WTC11 (cell line): ENCODE measurements around the gene ANGPTL2. TPM values are rescaled to one million over a fixed set of nuclear protein-coding genes. Genes with fewer than 3 reads are reported as not detected.
A peak's percentile ranks its signal among the peaks of the same experiment; 100 is the strongest.

ENCODE experiments used
- ATAC-seq: fragments of 200-7000 bp; cut with Tn5 transposase; 2 replicates; pipeline ENCODE4 v1.10.0; 2021; ENCODE audit warnings: mild to moderate bottlenecking, moderate library complexity
- CTCF ChIA-PET: fragments of 300-600 bp; sonication (Branson Sonifier 250); formaldehyde crosslinking; loops from one replicate; lab custom pipeline; 2021; ENCODE audit warnings: antibody characterized with exemption; lab: Charles Lee
- POLR2A ChIA-PET: fragments of 350-600 bp; sonication (Branson Sonifier 250); formaldehyde crosslinking; loops from one replicate; lab custom pipeline; 2021; ENCODE audit warnings: antibody characterized with exemption; lab: Charles Lee
- DNase-seq: peaks from one replicate; pipeline ENCODE4 v3.0.0; 2021; ENCODE audit warnings: low spot score
- H3K27ac Mint-ChIP-seq: 2 replicates; pipeline ENCODE4 v1.8.0; 2021; ENCODE audit warnings: mixed read lengths
- H3K27me3 Mint-ChIP-seq: 2 replicates; pipeline ENCODE4 v1.8.0; 2021; ENCODE audit warnings: low read depth, mild to moderate bottlenecking, moderate library complexity, mixed read lengths
- H3K36me3 Mint-ChIP-seq: 2 replicates; pipeline ENCODE4 v1.8.0; 2021; ENCODE audit warnings: mixed read lengths
- H3K4me1 Mint-ChIP-seq: 2 replicates; pipeline ENCODE4 v1.8.0; 2022; ENCODE audit warnings: mixed read lengths
- H3K4me3 Mint-ChIP-seq: 2 replicates; pipeline ENCODE4 v1.8.0; 2021; ENCODE audit warnings: mild to moderate bottlenecking, moderate library complexity, mixed read lengths
- H3K9me3 Mint-ChIP-seq: 2 replicates; pipeline ENCODE4 v1.8.0; 2021; ENCODE audit warnings: mixed read lengths
- AR ChIP-seq: fragments of 250-450 bp; sonication (Bioruptor Pico); IDR thresholded peaks from 2 replicates; pipeline ENCODE4 v1.9.0; 2021; ENCODE audit warnings: mild to moderate bottlenecking
- ATF2 ChIP-seq: sonication (generic); formaldehyde crosslinking; IDR thresholded peaks from 2 replicates; pipeline ENCODE4 v1.8.1; 2022; ENCODE audit warnings: low read depth, missing genetic modification reagents, borderline replicate concordance
- ATF3 ChIP-seq: sonication (generic); formaldehyde crosslinking; conservative IDR thresholded peaks from 2 replicates; pipeline ENCODE4 v1.8.1; 2022; ENCODE audit warnings: mild to moderate bottlenecking, missing genetic modification reagents
- ATF6 ChIP-seq: sonication (generic); formaldehyde crosslinking; IDR thresholded peaks from 2 replicates; pipeline ENCODE4 v1.8.1; 2023; ENCODE audit warnings: mild to moderate bottlenecking, missing genetic modification reagents
- CREB1 ChIP-seq: sonication (generic); formaldehyde crosslinking; IDR thresholded peaks from 2 replicates; pipeline ENCODE4 v1.8.0; 2023; ENCODE audit warnings: mild to moderate bottlenecking, missing genetic modification reagents
- E2F4 ChIP-seq: sonication (generic); formaldehyde crosslinking; IDR thresholded peaks from 2 replicates; pipeline ENCODE4 v1.8.1; 2022; ENCODE audit warnings: low read depth, mild to moderate bottlenecking, moderate library complexity, missing genetic modification reagents, borderline replicate concordance
- ESRRA ChIP-seq: sonication (generic); formaldehyde crosslinking; IDR thresholded peaks from 2 replicates; pipeline ENCODE4 v1.8.1; 2022; ENCODE audit warnings: mild to moderate bottlenecking, missing genetic modification reagents, borderline replicate concordance
- ETV6 ChIP-seq: sonication (generic); formaldehyde crosslinking; IDR thresholded peaks from 2 replicates; pipeline ENCODE4 v1.8.1; 2022; ENCODE audit warnings: mild to moderate bottlenecking, missing genetic modification reagents
- FOXJ3 ChIP-seq: sonication (generic); formaldehyde crosslinking; IDR thresholded peaks from 2 replicates; pipeline ENCODE4 v1.9.0; 2021; ENCODE audit warnings: missing genetic modification reagents, mild to moderate bottlenecking, borderline replicate concordance
- FOXP1 ChIP-seq: sonication (generic); formaldehyde crosslinking; IDR thresholded peaks from 2 replicates; pipeline ENCODE4 v1.8.0; 2022; ENCODE audit warnings: missing genetic modification reagents, mild to moderate bottlenecking, moderate library complexity, borderline replicate concordance
- HMGA2 ChIP-seq: fragments of 250-450 bp; sonication (Bioruptor Pico); IDR thresholded peaks from 2 replicates; pipeline ENCODE4 v1.4.0; 2021; ENCODE audit warnings: mild to moderate bottlenecking, moderate library complexity
- NR3C1 ChIP-seq: sonication (generic); formaldehyde crosslinking; conservative IDR thresholded peaks from 2 replicates; pipeline ENCODE4 v1.8.1; 2023; ENCODE audit warnings: low read depth, mild to moderate bottlenecking, missing genetic modification reagents
- SP1 ChIP-seq: sonication (generic); formaldehyde crosslinking; conservative IDR thresholded peaks from 2 replicates; pipeline ENCODE4 v1.8.1; 2022; ENCODE audit warnings: missing genetic modification reagents
- USF1 ChIP-seq: sonication (generic); formaldehyde crosslinking; IDR thresholded peaks from 2 replicates; pipeline ENCODE4 v1.8.0; 2022; ENCODE audit warnings: mild to moderate bottlenecking, missing genetic modification reagents
- ZNF263 ChIP-seq: sonication (generic); formaldehyde crosslinking; IDR thresholded peaks from 2 replicates; pipeline ENCODE4 v1.8.1; 2022; ENCODE audit warnings: low read depth, mild to moderate bottlenecking, moderate library complexity, missing genetic modification reagents
- ZNF396 ChIP-seq: fragments of 250-450 bp; sonication (Bioruptor Pico); IDR thresholded peaks from 2 replicates; pipeline ENCODE4 v1.8.0; 2021; ENCODE audit warnings: mild to moderate bottlenecking, moderate library complexity, borderline replicate concordance
- ZNF532 ChIP-seq: fragments of 250-450 bp; sonication (Bioruptor Pico); IDR thresholded peaks from 2 replicates; pipeline ENCODE4 v1.9.0; 2021; ENCODE audit warnings: mild to moderate bottlenecking, borderline replicate concordance
- ZSCAN18 ChIP-seq: fragments of 250-450 bp; sonication (Bioruptor Pico); IDR thresholded peaks from 2 replicates; pipeline ENCODE4 v2.1.2; 2022; ENCODE audit warnings: mild to moderate bottlenecking, moderate library complexity
- total RNA-seq: library from RNA; stranded (reverse); gene quantifications from 3 replicates; pipeline ENCODE4 v1.2.3, GENCODE V29; 2021

Gene ANGPTL2
- total RNA-seq, 1 experiment from 2014 or later, result 4.5 TPM

- ATAC-seq (no peak), DNase-seq (no peak)
- Mint-ChIP-seq H3K27me3 (no peaks in the 10 kb centered on the region), H3K4me1 (no peaks in the 10 kb centered on the region), H3K27ac (peak overlapping the region; percentile 16; the same call in 1 of the 2 replicates), H3K4me3 (no peak overlapping the region), H3K9me3 (no peaks in the 10 kb centered on the region), H3K36me3 (no peaks in the 10 kb centered on the region)
- no peak for TF ChIP-seq FOXJ3 (CRISPR knock-in tag)
- TF ChIP-seq ATF2 (CRISPR knock-in tag), result no peak
- TF ChIP-seq ZNF263 (CRISPR knock-in tag), result no peak
- TF ChIP-seq ESRRA (CRISPR knock-in tag), result no peak
- no peak for TF ChIP-seq CREB1
- TF ChIP-seq FOXP1 (CRISPR knock-in tag), result no peak
- TF ChIP-seq NR3C1 (CRISPR knock-in tag), result no peak
- no peak for TF ChIP-seq ZNF396 (CRISPR knock-in tag)
- TF ChIP-seq ZNF532 (CRISPR knock-in tag), result no peak
- CTCF ChIA-PET, result interaction anchor here (0.9 kb wide), 1 partner anchor 109 kb away, joined by 3 read pairs; no protein-coding TSS in a partner anchor
- POLR2A ChIA-PET, result no interaction called here
These were observed 32.8 kb downstream of the ANGPTL2 start for GRCh38 chr9:127089631-127090081.

- H3K27me3 Mint-ChIP-seq, result no peaks in the 10 kb centered on the region
- no peak for ATAC-seq
- TF ChIP-seq USF1 (CRISPR knock-in tag), result no peak
- TF ChIP-seq E2F4 (CRISPR knock-in tag), result no peak
- no peak for TF ChIP-seq AR (CRISPR knock-in tag)
- no peak for TF ChIP-seq HMGA2 (CRISPR knock-in tag)
- TF ChIP-seq ZSCAN18 (CRISPR knock-in tag), result no peak
- TF ChIP-seq ATF6, result no peak
- no peak for TF ChIP-seq ATF3
- no peak for TF ChIP-seq SP1
- no peak for TF ChIP-seq ETV6 (CRISPR knock-in tag)
These were observed 33.5 kb downstream of the ANGPTL2 start for GRCh38 chr9:127088724-127089615.

More at GRCh38 chr9:127088724-127089615, 33.5 kb downstream of the ANGPTL2 start:
- no peak overlapping the region for H3K27ac Mint-ChIP-seq
- H3K4me1 Mint-ChIP-seq, result no peaks in the 10 kb centered on the region
- H3K36me3 Mint-ChIP-seq, result no peaks in the 10 kb centered on the region
- H3K9me3 Mint-ChIP-seq, result no peaks in the 10 kb centered on the region
- no peak overlapping the region for H3K4me3 Mint-ChIP-seq
- no peak for DNase-seq
- ChIA-PET CTCF (interaction anchor here (0.5 to 0.9 kb wide), 3 partner anchors 11 to 110 kb away, joined by 3 to 4 read pairs (median 3); no protein-coding TSS in a partner anchor), POLR2A (no interaction called here)
